Gastrocnemius medialis (tissue), 4 donors: ENCODE data around the gene DSE.

Source experiments
- CTCF ChIP-seq, 5 experiments: fragments of 450-650 bp in 3 of 5; fragments of 200-600 bp in 2 of 5; sonication (generic) in 2 of 5; IDR thresholded peaks in 4 of 5; conservative IDR thresholded peaks in 1 of 5; 1 replicate in 4 of 5; 2 replicates in 1 of 5; pipeline ENCODE4 v1.5.1; 2016 to 2019; ENCODE audit warnings: antibody characterized with exemption in 5 of 5, mild to moderate bottlenecking in 3 of 5, moderate library complexity in 3 of 5
- POLR2A ChIP-seq, 2 donors: fragments of 450-650 bp; IDR thresholded peaks; one replicate each; pipeline ENCODE4 v1.6.1; 2017; ENCODE audit warnings: antibody characterized with exemption in 2 of 2, mild to moderate bottlenecking in 2 of 2, moderate library complexity in 2 of 2

GRCh38 chr6:116444092-116444491 lies 73.3 kb downstream of the DSE start:
- TF ChIP-seq POLR2A (IDR thresholded peaks at IDR 0.05) = no peak
- TF ChIP-seq CTCF (IDR thresholded peaks at IDR 0.05 in 4 of 5, conservative IDR thresholded peaks at IDR 0.05 in 1 of 5) = no peak
